Ammon's horn (tissue), 1 donor: Measurements from ENCODE around the gene MAP4K5.
"Not testable (repeated sequence)": the region's sequence is repeated elsewhere in the genome, so short reads cannot be mapped to it uniquely, and the experiment has no call there.

Experiments used
- DNase-seq: peaks from one replicate; pipeline ENCODE4 v3.0.0-alpha.2; 2016; ENCODE audit warnings: low spot score

Gene MAP4K5

DNA sequence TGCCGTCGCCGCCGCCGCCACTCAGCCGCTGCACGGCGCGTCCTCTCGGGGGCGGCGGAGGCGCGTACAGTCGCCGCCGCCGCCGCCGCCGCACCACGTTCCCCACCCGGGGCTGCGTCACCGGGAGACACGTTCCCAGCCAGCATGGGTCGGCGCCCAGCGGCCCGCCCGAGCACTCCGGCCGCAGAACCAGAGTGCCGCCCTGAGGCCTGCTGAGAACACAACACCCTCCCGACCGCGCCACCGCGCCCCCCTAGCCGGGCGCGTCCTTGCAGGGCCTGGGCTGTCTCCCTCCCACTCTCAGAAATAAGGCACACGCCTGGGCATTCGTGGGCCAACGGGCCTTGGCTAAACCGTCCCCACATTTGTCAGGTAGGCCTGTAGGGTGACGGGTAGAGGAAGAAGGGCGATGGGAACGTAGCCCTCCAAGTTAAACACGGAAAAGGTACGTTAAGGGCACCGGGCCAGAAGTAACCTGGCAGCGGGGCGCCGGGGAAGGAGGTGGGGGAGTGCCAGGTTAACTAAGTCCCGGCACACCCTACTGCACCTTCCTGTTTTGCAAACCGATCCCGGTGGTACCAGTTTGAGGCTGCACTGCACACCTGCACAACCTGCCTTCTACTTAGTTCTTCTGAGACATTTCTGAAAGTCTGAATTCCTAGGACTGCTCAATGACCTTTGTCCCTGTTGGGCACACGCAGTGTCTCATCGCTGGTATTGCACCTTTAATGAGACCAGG, at the start of gene MAP4K5:
TSS of gene MAP4K5 (minus strand) at position 68 of the 739 bp plus-strand sequence. CDS start 520 bp downstream, outside the sequence.
- DNase-seq: peak; percentile 96

DNA sequence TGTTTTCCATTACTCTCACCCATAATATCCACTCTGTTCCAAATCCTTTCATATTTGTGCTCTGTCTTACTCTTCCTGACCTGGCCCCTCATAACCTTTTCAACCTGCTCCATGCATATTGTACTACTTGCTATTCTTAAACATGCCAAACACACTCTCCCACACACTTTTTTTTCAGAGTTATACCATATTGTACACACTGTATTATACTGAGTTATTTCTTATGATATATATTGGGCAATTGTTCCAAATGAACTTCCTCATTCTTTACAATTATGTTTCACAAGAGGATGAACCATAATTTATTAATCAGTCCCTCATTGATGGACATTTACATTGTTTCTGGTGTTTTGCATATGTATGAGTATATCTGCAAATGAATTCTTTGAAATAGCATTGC, 46.1 kb upstream of the MAP4K5 start:
- DNase-seq: no peak

DNA sequence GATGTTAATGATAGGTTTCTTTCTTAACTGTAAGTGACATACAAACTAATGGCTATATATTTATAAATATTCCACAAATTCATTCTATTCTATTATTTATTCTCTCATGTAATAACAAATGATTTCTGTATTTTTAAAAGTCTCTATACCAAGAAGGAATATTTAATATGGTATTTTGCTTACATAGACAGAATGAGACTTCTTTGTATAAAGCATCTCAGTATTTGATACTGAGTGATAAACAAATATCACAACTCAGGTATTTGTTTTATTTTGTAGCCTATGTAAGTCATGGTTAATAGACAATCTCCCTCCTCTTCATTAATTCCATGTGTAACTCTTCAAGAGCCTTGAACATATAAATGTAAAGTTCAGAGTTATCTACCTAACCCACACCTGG, 45.6 kb upstream of the MAP4K5 start:
- DNase-seq: no peak

DNA sequence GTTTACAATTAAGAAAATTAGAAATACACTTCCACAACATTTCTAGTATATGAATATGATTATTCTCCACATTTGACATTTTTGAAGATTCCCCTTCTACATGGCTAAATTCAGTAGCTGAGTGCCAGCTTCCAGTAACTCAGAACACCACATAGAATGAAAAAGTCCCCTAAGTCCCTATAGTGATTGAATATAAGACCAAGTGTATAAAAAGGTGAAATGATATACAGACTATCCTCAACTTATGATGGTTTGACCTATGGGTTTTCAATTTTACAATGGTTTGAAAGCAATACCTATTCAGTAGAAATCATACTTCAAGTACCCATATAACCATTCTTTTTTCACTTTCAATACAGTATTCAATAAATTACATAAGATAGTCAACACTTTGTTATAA, 43.4 kb upstream of the MAP4K5 start:
- DNase-seq: no peak

DNA sequence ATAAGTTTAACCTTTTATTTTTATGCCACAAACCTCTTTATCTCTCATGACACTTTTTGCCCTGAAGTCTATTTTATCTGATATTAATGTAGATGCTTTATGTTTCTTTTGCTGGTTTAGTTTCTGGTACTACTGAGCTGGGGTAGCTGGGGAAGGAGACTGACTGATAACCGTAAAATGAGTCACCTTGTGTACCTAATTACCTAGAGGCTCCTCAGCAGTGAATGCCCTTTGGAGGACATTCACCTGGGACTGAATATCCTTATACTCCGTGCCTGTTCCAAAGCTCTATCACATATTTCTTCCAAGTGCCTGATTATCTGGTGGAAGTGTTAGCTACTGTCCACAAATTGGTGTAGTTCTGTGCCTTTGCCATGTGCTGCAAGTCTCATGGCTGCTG, 41.5 kb upstream of the MAP4K5 start:
- no peak for DNase-seq

DNA sequence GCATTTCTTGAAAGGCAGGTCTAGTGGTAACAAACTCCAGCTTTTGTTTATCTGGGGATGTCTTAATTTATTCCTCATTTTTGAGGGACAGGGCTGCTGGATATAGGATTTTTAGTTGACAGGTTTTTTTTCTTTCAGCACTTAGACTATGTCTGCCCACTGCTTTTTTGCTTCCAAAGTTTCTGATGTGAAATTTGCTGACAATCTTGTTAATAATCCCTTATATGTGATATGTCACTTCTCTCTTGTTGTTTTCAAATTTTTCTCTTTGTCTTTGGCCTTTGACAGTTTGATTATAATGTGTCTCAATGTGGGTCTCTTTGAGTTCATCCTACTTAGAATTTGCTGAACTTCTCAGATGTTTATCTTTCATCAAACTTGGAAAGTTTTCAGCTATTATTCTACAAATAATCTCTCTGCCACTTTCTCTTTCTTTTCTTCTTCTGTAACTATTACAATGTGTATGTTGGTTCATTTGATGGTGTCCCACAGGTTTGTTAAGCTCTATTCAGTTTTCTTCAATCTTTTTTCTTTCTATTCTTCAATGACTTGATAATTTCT, 37.4 kb upstream of the MAP4K5 start:
- no peak for DNase-seq

DNA sequence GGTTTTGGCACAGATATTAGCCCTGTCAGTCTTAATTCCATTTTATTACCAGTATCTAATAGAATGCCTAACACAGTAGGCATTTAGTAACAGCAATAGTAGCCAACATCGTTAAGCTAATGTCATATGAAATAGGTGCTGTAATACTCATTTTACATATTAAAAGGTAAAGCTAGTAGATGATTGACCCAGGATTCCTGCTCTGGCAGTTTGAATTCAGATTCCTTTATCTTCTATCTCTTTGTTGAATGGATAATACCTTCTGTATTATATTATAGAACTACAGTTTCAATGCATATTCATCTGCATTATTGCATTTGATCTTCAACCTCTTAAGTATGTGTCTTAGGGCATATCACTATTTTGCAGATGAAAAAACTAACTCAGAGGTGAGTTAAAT, 30.5 kb upstream of the MAP4K5 start:
- no peak for DNase-seq

DNA sequence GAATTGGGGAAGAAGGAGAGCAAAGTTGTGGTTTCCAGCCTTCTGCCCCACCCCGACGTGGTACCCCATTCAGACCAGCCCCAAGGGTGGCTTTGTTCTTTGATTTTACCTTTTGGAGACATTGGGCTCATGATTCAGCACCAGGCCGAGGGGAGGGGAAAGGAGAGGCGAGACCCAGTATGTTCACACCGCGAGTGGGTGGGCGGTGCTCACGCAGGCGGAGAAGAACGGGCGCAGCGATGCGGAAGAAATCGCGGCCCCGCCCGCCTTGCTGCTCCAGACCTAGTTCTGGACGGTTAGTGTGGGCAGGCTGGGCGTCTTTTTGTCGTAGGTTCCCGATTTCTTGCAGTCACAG, 28.5 kb upstream of the MAP4K5 start:
- peak; percentile 90 for DNase-seq

DNA sequence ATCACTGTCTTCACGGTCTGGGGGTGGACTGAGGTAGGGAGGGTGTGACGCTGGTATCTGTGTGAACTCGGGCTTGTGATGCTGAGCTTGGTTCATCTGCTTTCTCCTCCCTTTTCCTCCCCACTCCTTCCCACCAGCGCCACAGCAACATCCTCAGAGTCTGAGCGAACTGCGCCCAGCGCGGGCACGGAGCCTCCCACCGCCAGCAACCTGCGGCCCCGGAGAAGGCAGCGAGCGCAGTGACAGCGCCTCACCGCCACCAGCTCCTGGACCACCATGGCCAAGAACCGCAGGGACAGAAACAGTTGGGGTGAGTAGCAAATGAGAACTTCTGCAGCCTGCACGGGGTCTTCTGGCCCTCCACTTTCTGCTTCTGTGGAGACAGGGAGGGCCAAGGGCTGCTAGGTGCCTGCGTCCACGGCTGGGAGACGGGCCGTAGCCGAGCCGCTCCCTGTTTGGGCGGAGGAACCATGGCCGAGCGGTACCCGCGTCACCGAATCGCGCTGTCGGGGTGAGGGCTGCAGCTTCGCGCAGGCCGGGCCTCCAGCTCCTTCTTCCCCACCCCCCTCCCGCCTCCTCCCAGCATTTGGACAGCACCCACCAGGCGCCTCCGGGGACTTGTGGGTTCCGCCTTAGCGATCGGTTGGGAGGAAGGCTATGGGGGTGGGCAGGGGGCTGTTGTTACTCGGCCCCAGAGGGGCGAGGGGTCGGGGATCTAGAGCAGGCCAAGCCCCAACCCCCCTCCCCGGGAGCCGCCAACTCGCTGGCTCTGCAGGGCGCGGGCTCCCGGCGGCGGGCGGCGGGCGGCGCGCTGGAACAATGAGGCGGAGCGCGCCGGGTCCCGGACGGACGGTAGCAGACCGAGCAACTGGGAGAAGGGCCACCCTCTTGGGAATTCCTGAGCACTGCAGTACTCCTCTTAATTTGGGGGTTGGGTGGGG, 27.9 kb upstream of the MAP4K5 start, which contains the start of gene ATL1:
TSS of gene ATL1 (plus strand) at position 156 of the 941 bp plus-strand sequence. CDS start at position 277, 121 bp downstream.
- DNase-seq: peak; percentile 91

DNA sequence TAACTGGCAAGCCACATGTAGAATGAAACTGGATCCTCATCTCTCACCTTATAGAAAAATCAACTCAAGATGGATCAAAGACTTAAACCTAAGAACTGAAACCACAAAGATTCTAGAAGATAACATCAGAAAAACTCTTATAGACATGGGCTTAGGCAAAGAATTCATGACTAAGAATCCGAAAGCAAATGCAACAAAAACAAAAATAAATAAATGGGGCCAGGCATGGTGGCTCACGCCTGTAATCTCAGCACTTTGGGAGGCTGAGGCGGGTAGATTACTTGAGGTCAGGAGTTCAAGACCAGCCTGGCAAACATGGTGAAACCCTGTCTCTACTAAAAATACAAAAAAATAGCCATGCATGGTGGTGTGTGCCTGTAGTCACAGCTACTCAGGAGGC, 20.4 kb upstream of the MAP4K5 start:
- DNase-seq: not testable (repeated sequence)

DNA sequence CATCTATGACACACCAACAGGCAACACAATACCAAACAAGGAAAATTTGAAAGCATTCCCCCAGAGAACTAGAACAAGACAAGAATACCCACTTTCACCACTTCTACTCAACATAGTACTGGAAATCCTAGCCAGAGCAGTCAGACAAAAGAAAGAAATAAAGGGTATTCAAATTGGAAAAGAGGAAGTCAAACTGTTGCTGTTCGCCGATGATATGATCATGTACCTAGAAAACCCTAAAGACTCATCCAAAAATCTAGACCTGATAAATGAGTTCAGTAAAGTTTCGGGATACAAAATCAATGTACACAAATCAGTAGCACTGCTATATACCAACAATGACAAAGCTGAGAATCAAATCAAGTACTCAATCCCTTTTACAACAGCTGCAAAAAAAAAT, 19.5 kb upstream of the MAP4K5 start:
- DNase-seq: no peak

DNA sequence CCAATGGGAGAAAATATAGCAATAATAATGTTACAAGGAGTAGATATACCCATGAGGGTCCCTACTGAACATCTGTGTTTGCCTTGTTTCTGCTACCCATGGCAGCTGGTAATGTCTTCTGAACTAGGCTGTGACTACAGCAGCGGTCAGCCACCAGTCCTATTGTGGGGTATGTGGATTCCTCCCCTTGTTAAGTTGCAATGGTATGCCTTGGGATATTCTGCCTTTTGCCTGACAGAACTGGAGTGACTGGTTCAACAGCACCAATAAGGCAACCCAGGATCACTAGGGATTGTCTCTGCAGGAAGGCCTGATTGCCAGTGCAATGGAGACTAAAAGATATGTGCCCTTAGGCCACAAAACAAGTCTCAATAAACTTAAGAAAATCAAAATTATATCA, 17.9 kb upstream of the MAP4K5 start:
- no peak for DNase-seq

DNA sequence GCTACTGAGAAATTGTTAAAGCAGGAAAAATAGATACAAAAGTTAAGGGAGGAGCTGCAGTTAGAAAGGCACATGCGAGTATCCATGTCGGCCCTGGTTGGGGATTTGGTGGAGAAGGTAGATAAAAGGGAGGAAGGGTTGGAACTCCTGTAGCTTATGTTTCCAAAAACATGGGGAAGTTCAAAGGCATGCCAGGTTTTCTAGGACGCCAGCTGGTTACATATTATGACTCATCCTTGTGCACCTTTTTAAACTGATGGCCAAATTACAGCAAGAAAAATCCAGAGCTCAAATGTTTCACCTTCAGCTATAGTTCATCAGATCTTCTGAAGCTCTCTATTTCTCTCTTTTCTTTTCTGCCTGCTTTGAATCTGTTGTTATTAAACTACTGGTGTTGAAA, 13.2 kb upstream of the MAP4K5 start:
- DNase-seq: no peak

DNA sequence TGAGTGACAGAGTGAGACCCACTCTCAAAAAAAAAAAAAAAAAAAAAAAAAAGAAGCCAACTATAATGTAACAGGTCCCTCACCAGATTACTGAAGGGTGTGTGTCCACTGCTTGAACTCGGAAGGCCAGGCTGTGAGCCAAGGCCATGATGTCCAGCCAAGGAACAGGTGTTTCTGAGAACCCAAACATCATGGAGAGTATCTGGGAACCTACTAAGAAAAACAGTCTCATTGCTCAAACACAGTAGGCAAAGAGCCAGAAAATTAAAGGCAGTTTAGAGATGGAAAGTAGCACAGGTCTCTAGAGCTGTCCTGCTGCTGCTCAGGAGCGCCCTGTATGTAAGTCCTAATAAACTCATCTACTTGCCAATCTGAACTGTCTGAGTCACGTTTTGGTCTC, 12.5 kb upstream of the MAP4K5 start:
- DNase-seq: no peak

DNA sequence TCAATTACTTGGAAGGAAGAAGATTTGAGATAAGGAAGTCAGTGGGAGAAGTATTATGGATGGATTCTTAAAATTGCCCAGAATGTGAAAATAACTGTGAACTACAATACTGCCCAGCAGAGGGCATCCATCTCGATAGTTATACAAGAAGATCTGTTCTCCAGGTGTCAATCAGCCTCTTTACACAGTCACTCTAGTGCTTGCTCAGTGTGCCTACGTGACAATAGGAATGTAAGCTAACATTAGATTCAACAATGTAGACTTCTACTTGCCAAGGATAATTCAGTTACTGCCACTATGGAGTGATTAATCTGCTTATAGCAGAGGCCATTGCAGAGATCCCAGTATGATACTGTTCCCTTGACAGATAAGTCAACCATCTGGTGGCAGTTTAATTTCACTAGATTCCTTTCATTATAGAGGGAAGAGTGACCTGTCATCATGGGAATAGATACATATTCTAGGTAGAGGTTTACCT, 10.6 kb upstream of the MAP4K5 start:
- DNase-seq: peak; percentile 60

DNA sequence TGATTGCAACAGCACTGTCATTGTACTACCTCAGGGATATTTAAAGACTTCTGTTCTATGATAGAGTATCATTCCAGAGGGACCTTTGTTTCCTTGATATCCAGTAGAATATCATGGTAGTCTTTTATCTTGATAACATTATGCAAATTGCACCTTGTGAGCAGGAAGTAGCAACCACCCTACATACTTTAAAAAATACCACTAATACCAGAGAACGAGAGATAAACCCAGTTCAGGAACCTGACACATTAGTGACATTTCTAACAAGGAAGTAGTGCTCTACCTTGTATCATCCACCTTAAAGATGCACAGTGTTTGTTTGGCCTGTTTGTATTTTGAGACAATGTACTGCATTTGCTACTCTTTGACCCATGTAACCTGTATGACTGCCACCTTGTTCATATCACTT, 8.8 kb upstream of the MAP4K5 start:
- DNase-seq: no peak

DNA sequence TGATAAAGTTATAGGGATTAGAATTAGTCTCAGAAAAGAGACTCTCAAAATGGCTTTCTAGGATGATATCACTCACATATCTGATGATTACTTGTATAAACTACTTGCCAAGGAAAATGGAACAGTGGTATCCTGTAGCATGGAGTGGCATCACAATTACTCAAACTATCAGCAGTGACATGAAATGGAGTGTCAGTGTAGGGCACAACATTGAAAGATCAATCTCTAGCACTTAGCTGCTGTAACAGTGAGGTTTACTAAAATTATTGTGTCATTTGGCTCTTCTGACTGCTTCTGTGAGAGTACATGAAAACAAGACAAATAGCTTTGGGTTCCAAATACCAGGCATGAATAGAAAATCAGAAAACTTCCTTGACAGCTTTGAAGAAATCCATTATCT, 6.7 kb upstream of the MAP4K5 start:
- no peak for DNase-seq

DNA sequence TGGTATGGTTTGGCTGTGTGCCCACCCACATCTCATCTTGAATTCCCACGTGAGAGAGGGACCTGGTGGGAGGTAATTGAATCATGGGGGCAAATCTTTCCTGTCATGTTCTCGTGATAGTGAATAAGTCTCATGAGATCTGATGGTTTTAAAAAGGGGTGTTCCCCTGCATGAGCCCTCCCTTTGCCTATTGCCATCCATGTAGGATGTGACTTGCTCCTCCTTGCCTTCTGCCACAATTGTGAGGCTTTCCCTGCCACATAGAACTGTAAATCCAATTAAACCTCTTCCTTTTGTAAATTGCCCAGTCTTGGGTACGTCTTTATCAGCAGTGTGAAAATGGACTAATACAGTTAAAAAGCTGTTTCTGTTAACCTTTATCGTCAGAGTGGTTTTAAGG, 5.7 kb upstream of the MAP4K5 start:
- DNase-seq: not testable (repeated sequence)

DNA sequence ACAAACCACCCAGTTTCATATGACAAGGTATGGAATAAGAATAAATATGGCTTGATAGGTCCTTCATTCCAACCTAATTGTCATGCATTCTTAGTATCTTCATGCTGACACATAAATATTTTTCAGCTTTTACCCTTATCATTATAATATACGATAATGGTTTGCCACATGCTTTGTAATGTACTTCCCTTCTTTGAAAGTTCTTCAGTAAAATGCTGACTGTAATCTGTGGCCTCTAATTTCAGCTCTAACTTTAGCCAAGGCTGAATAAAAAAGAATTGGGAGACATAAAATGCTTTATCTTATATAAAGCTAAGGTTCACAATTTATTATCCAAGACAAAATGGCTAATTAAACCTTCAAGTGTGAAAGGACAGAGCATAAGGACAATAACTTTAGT, 2.6 kb upstream of the MAP4K5 start:
- DNase-seq: no peak

DNA sequence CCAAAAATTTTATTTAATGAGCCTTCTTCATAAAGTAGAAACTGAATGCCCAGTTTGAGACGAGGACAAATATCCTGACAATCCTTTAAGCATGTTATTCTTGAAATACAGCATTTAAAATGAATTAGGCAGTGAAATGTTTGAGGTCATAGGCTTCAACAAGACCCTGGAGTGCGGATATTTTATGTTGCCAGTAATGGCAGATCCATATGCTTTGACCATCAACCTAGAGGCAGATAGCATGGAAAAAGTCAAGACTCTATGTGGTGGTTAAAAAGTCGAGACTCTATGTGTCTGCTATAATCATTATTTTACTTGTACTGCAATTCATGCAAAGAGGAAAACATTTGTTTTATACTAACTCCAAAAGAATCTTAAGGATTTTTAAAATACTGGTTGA, 2.0 kb upstream of the MAP4K5 start:
- no peak for DNase-seq

DNA sequence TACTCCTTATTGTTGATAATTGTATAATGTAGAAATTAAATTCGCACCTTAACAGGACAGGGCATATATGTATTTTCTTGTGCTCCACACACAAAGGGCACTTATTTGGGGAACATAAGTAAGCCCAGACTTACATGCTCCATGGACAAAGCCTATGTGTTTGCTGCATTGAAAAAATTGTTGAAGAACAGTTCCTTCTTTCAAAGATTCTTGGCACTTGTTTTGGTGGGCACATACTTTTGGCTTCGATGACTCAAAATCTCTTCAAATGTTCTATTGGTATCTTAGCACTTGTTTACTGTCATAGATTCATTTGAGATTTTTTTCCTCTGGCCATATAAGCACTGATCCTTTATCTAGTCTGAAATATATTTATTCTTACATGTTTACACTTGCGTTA, 1.4 kb upstream of the MAP4K5 start:
- DNase-seq: peak; percentile 79

DNA sequence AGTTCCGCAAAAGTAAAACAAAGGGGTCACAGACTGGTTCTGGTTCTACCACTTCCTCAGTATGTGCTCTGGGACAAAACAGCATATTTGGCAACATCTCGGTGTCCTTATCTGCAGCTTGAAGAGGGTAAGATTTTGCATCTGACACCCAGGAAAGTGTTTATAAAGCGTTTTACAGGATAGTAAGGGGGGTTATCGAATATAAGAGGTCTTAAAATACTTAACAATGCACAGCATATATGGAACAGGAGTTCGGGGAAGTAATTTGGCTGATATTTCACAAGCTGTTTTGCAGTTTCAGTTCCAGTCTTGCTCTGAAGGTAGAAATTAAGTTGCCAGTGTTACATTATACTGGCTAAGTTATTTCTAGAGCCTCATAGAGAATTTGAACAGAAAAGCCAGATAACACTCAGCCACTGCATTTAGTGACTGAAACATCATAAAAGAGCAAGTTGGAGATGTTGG, 904 bp upstream of the MAP4K5 start:
- peak; percentile 44 for DNase-seq
